K562 (cell line): ENCODE data around the gene SEC14L1. TPM values are rescaled to one million over a fixed set of nuclear protein-coding genes. Genes with fewer than 3 reads are reported as not detected.

Source experiments
- ATAC-seq: fragments of 200-7000 bp; cut with Tn5 transposase; 3 replicates; pipeline ENCODE4 v1.9.1; 2020; ENCODE audit warnings: moderate library complexity
- BruUV-seq: library from RNA; stranded (reverse); fragments of 400-500 nt; replicated peaks from 2 replicates; lab custom pipeline; 2021; lab: Mats Ljungman, UMichigan
- CTCF ChIA-PET: fragments of 300-600 bp; formaldehyde crosslinking; extraction: SDS; loops from one replicate; lab custom pipeline; 2021; ENCODE audit warnings: low intra/inter-chr PET ratio; lab: Yijun Ruan, JAX
- POLR2A ChIA-PET: fragments of 300-600, 350-650 bp; sonication (Branson Sonifier 250); formaldehyde crosslinking; extraction: SDS; loops from one replicate; lab custom pipeline; 2021; ENCODE audit warnings: antibody characterized with exemption, inconsistent platforms; lab: Yijun Ruan, JAX
- DNase-seq, 4 experiments: peaks; one replicate each; pipeline versions ENCODE4 v3.0.0 to v3.0.0-alpha.2; 2011 to 2018; ENCODE audit warnings: low spot score in 3 of 4, mixed read lengths in 3 of 4; ENCODE audit errors: extremely low read depth in 1 of 4
- FAIRE-seq: peaks from 2 replicates; lab custom pipeline; 2011; peaks lifted over from hg19 to GRCh38; lab: Jason Lieb, UNC
- H2AFZ ChIP-seq: 2 replicates; pipeline ENCODE4 v1.6.0; 2011; ENCODE audit warnings: low read depth, low read length, control low read depth, inconsistent platforms
- H3K27ac ChIP-seq: fragments of 200-600 bp; 3 replicates; pipeline ENCODE4 v1.8.0; 2011; ENCODE audit warnings: low read depth, mild to moderate bottlenecking, control low read depth, inconsistent platforms, low read length, moderate library complexity, mixed read lengths; ENCODE audit errors: extremely low read depth
- H3K27me3 ChIP-seq, 2 experiments: fragments of 300-600 bp in 1 of 2; 2 replicates in 1 of 2; 3 replicates in 1 of 2; pipeline versions ENCODE4 v1.6.0 to v1.8.0; 2011; ENCODE audit warnings: inconsistent platforms in 2 of 2, low read length in 2 of 2, mild to moderate bottlenecking in 1 of 2, mixed read lengths in 1 of 2, moderate library complexity in 1 of 2; ENCODE audit not compliant: control insufficient read depth in 2 of 2, insufficient read depth in 2 of 2
- H3K36me3 ChIP-seq: fragments of 300-600 bp; 3 replicates; pipeline ENCODE4 v1.8.0; 2011; ENCODE audit warnings: mild to moderate bottlenecking, low read length, inconsistent platforms; ENCODE audit not compliant: control insufficient read depth, insufficient read depth
- H3K4me1 ChIP-seq, 2 experiments: fragments of 200-600 bp in 1 of 2; replicated peaks in 1 of 2; 2 replicates in 1 of 2; 3 replicates in 1 of 2; pipeline versions ENCODE4 v1.5.1 to v1.8.0; 2011; ENCODE audit warnings: inconsistent platforms in 2 of 2, low read length in 2 of 2, mild to moderate bottlenecking in 1 of 2, mixed read lengths in 1 of 2, moderate library complexity in 1 of 2; ENCODE audit not compliant: control insufficient read depth in 2 of 2, insufficient read depth in 2 of 2
- H3K4me2 ChIP-seq: 2 replicates; pipeline ENCODE4 v1.6.1; 2011; ENCODE audit warnings: low read length, control low read depth, inconsistent platforms, mixed read lengths; ENCODE audit not compliant: insufficient read depth
- H3K4me3 ChIP-seq: fragments of 200-600 bp; sonication (generic), shearing (Covaris generic); 2 replicates; pipeline ENCODE4 v1.5.1; 2016; ENCODE audit warnings: control low read depth, inconsistent platforms
- H3K79me2 ChIP-seq: fragments of 200-600 bp; 3 replicates; pipeline ENCODE4 v1.8.0; 2011; ENCODE audit warnings: low read length, inconsistent platforms; ENCODE audit not compliant: control insufficient read depth, insufficient read depth
- H3K9ac ChIP-seq, 2 experiments: 2 replicates each; pipeline versions ENCODE4 v1.6.0 to v1.6.1; 2011; ENCODE audit warnings: low read depth in 2 of 2, low read length in 2 of 2, control low read depth in 1 of 2, inconsistent platforms in 1 of 2, mild to moderate bottlenecking in 1 of 2, mixed read lengths in 1 of 2; ENCODE audit not compliant: insufficient read depth in 1 of 2
- H3K9me1 ChIP-seq: one replicate; pipeline ENCODE4 v1.6.0; 2011; ENCODE audit warnings: inconsistent platforms, mild to moderate bottlenecking, low read length, moderate library complexity; ENCODE audit not compliant: control insufficient read depth, insufficient read depth
- H3K9me3 ChIP-seq: replicated peaks from 2 replicates; pipeline ENCODE4 v1.5.1; 2011; ENCODE audit warnings: low read depth, low read length, inconsistent platforms; ENCODE audit not compliant: control insufficient read depth, insufficient read depth
- H4K20me1 ChIP-seq: replicated peaks from 2 replicates; pipeline ENCODE4 v1.6.1; 2011; ENCODE audit warnings: low read length, inconsistent platforms, mixed read lengths; ENCODE audit not compliant: control insufficient read depth, insufficient read depth
- GABPA ChIP-seq: fragments of 200-800 bp; sonication (Bioruptor generic); conservative IDR thresholded peaks from 2 replicates; pipeline ENCODE4 v1.6.1; 2016; ENCODE audit warnings: low read depth, missing genetic modification characterization, missing compliant biosample characterization
- SOX6 ChIP-seq: fragments of 450-650 bp; IDR thresholded peaks from 2 replicates; pipeline ENCODE4 v1.6.1; 2014; ENCODE audit warnings: mild to moderate bottlenecking
- SP1 ChIP-seq: sonication (generic); formaldehyde crosslinking; IDR thresholded peaks from 2 replicates; pipeline ENCODE4 v1.8.1; 2022; ENCODE audit warnings: mild to moderate bottlenecking, missing genetic modification reagents
- SPI1 ChIP-seq: IDR thresholded peaks from 2 replicates; pipeline ENCODE4 v1.6.1; 2011; ENCODE audit warnings: low read depth, low read length, control low read depth, borderline replicate concordance
- TCF7 ChIP-seq: sonication (generic); IDR thresholded peaks from 2 replicates; pipeline ENCODE4 v1.6.1; 2016; ENCODE audit warnings: antibody characterized with exemption, borderline replicate concordance
- ZBTB11 ChIP-seq, 3 experiments: fragments of 200-800 bp in 1 of 3; fragments of 250-450 bp in 1 of 3; fragments of 450-650 bp in 1 of 3; sonication (Bioruptor Pico) in 1 of 3; sonication (Bioruptor generic) in 1 of 3; formaldehyde crosslinking in 1 of 3; IDR thresholded peaks; 2 replicates each; pipeline versions ENCODE4 v1.6.1 to v1.8.0; 2016 to 2022; ENCODE audit warnings: mild to moderate bottlenecking in 2 of 3, missing genetic modification characterization in 2 of 3, missing compliant biosample characterization in 1 of 3, moderate library complexity in 1 of 3
- ZFP30 ChIP-seq: fragments of 250-450 bp; sonication (Bioruptor Pico); IDR thresholded peaks from 2 replicates; pipeline ENCODE4 v1.8.0; 2022; ENCODE audit warnings: moderate library complexity, mild to moderate bottlenecking, inconsistent platforms, borderline replicate concordance
- ZKSCAN8 ChIP-seq: fragments of 200-800 bp; sonication (Bioruptor generic); IDR thresholded peaks from 2 replicates; pipeline ENCODE4 v1.6.1; 2016; ENCODE audit warnings: missing genetic modification characterization, missing compliant biosample characterization
- ZNF146 ChIP-seq: IDR thresholded peaks from one replicate; pipeline ENCODE4 v1.6.1; 2018; ENCODE audit warnings: missing compliant biosample characterization; ENCODE audit not compliant: unreplicated experiment
- ZNF592 ChIP-seq: fragments of 450-650 bp; IDR thresholded peaks from 2 replicates; pipeline ENCODE4 v1.6.1; 2017; ENCODE audit warnings: antibody characterized with exemption, mild to moderate bottlenecking
- whole genome bisulfite sequencing: fragments of 100-300 bp; shearing (Covaris generic); methylation state at CpG from one replicate; pipeline ENCODE4 v1.1.6; 2016; ENCODE audit warnings: low coverage, mixed read lengths; ENCODE audit not compliant: insufficient coverage; ENCODE audit errors: missing lambda C conversion rate; 5-methylcytosine and 5-hydroxymethylcytosine counted together
- in situ Hi-C: fragments of 300-500 bp; cut with MboI; formaldehyde crosslinking; loops from 4 replicates; pipeline ENCODE4 v1.15.0; 2018; ENCODE audit warnings: inconsistent platforms, mixed read lengths
- intact Hi-C: fragments of 100-400 bp; cut with micrococcal nuclease; formaldehyde crosslinking; loops from 2 replicates; pipeline ENCODE4 v1.14.2; 2022
- polyA plus RNA-seq, 8 experiments: library from polyadenylated mRNA; depleted of rRNA in 4 of 8; stranded (reverse) in 5 of 8; unstranded in 3 of 8; fragments of >200 nt; fragmentation: Nextera tagmentation in 2 of 8; fragmentation: Illumina TruSeq in 1 of 8; extraction: Ambion mirVana in 2 of 8; extraction: Trizol in 1 of 8; gene quantifications; 2 replicates each; pipeline versions ENCODE4 v1.2.1 to v1.2.3, GENCODE V29; 2011 to 2014; ENCODE audit warnings: inconsistent platforms in 1 of 8, missing spikeins in 1 of 8
- total RNA-seq, 7 experiments: library from RNA; depleted of rRNA in 6 of 7; stranded (reverse); fragments of >200 nt in 6 of 7; fragmentation: Illumina TruSeq in 2 of 7; extraction: Trizol in 2 of 7; gene quantifications; 2 replicates each; pipeline versions ENCODE4 v1.2.1 to v1.2.3, GENCODE V29; 2011 to 2021; ENCODE audit warnings: low replicate concordance in 1 of 7

The SEC14L1 gene
- total and polyA plus RNA-seq, 9 of the 15 experiments (the other 6 are each of a cell fraction or from before 2014, with no cell fraction given): 3.1 to 39.7 (median 15.2) TPM

GRCh38 chr17:77109159-77109759, 31.5 kb upstream of the SEC14L1 start (continued):
- TF ChIP-seq ZNF146 (CRISPR knock-in tag): no peak

GRCh38 chr17:77109764-77110359, 30.9 kb upstream of the SEC14L1 start:
- POLR2A ChIA-PET: interaction anchor here (0.6 to 1.1 kb wide), 3 partner anchors 20 to 87 kb away, joined by 3 to 5 read pairs (median 3); no protein-coding TSS in a partner anchor
- Histone ChIP-seq H3K27me3 (no peaks in the 10 kb centered on the region), H2AFZ (peak overlapping the region; percentile 76), H3K4me3 (no peak overlapping the region), H3K79me2 (no peaks in the 10 kb centered on the region), H3K4me2 (no peak overlapping the region), H4K20me1 (no peaks in the 10 kb centered on the region), H3K9me1 (no peaks in the 10 kb centered on the region), H3K27ac (peak overlapping the region; percentile 39; the same call in 2 of the 3 replicates), H3K9ac (no peak overlapping the region), H3K36me3 (no peaks in the 10 kb centered on the region), H3K4me1 (peaks cover 16 to 33% of the 10 kb centered on the region in 2 experiments; a peak in 4 of 5 replicates), H3K9me3 (no peaks in the 10 kb centered on the region)
- no TSS peak for BruUV-seq
- CTCF ChIA-PET: no interaction called here
- intact Hi-C loops: no loop called here
- in situ Hi-C loops: no loop called here
- 42% methylated on average over 7 of the region's 7 CpGs for WGBS
- FAIRE-seq (peak; percentile 61), DNase-seq (no peak), ATAC-seq (no peak)
- TF ChIP-seq ZFP30 (CRISPR knock-in tag) (no peak), ZKSCAN8 (CRISPR knock-in tag) (peak; percentile 12; the same call in 1 of the 2 replicates), SP1 (CRISPR knock-in tag) (0 out of 2 replicates have a peak, but pooled peaks have one; percentile 17), ZNF592 (no peak), SPI1 (peak; percentile 91), SOX6 (peak; percentile 22; the same call in 1 of the 2 replicates), ZBTB11 (CRISPR knock-in tag; IDR thresholded peaks at IDR 0.05) (0 out of 6 replicates have a peak, but pooled peaks of 1 of the 3 experiments have one; percentile 7), TCF7 (no peak), GABPA (tag) (peak; percentile 35)
